ENCODE results near the gene AR.

DNA sequence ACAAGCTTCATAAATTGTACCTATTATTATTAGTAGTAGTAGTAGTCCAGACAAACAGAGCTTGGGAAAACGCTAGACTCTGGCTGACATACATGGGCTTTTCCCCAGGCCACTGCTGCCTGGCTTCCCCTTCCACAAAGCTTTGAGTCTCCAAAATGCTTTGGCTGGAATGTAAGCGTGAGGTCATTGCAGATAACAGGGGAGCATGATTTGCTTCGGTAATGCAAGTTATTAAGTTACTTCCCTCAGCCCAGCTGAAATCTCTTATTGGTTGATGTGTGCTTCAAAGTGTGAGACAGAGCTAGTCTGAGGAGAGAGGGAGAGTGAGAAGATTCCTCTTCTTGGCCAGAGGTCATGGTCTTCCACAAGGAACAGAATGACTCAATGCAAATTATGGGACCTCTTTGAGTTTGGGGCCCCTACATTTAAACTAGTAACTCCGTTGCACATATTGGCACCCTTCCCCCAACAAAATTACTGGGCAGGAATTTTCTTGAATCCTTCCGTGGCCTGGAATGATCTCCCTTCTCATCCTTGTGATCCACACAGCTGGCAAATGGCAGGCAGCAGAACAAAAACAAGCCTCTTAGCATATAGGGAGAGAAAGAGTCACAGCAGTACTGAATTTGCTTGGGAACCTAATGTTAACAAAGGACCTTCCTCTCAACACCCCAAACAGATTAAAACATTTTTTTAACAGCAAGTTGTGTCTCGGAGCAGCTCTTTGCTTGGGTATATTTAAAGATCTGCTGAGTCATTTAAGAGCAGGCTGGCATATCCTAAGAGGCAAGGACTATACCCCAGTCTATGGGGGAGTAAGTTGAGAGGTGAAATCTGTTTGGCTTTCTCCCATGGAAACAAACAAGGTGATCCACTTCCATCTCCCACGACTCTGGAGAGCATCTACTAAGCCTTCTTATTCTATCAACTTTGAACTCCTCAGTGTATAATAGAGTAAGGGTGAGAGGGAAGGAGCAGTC is 19.9 kb downstream of the AR start:
- TF ChIP-seq, protein P1, sequence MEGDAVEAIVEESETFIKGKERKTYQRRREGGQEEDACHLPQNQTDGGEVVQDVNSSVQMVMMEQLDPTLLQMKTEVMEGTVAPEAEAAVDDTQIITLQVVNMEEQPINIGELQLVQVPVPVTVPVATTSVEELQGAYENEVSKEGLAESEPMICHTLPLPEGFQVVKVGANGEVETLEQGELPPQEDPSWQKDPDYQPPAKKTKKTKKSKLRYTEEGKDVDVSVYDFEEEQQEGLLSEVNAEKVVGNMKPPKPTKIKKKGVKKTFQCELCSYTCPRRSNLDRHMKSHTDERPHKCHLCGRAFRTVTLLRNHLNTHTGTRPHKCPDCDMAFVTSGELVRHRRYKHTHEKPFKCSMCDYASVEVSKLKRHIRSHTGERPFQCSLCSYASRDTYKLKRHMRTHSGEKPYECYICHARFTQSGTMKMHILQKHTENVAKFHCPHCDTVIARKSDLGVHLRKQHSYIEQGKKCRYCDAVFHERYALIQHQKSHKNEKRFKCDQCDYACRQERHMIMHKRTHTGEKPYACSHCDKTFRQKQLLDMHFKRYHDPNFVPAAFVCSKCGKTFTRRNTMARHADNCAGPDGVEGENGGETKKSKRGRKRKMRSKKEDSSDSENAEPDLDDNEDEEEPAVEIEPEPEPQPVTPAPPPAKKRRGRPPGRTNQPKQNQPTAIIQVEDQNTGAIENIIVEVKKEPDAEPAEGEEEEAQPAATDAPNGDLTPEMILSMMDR (IDR thresholded peaks at IDR 0.05) = no peak
- TF ChIP-seq POLR2A (IDR thresholded peaks at IDR 0.05) (no peak), EP300 (IDR thresholded peaks at IDR 0.05) (no peak), POLR2AphosphoS5 (IDR thresholded peaks at IDR 0.05) (no peak)

All from suprapubic skin (tissue), 4 donors.